Endothelial cell of umbilical vein (primary cell): ENCODE results near the gene GLI3. TPM values are rescaled to one million over a fixed set of nuclear protein-coding genes. Genes with fewer than 3 reads are reported as not detected.

Source experiments
- BruUV-seq: library from RNA; stranded (reverse); fragments of 400-500 nt; replicated peaks from 2 replicates; lab custom pipeline; 2021; lab: Mats Ljungman, UMichigan
- CTCF ChIA-PET: fragments of 300-600, 350-600 bp; sonication (Branson Sonifier 250); formaldehyde crosslinking; loops from one replicate; lab custom pipeline; 2021; ENCODE audit warnings: antibody characterized with exemption, inconsistent platforms; lab: Charles Lee
- POLR2A ChIA-PET: fragments of 300-600, 350-600 bp; sonication (Branson Sonifier 250); formaldehyde crosslinking; loops from one replicate; lab custom pipeline; 2021; ENCODE audit warnings: antibody characterized with exemption, inconsistent platforms; lab: Charles Lee
- DNase-seq: peaks from one replicate; pipeline ENCODE4 v3.0.0-alpha.2; 2011; ENCODE audit warnings: low read depth, low spot score
- FAIRE-seq: peaks from 2 replicates; lab custom pipeline; 2011; peaks lifted over from hg19 to GRCh38; lab: Jason Lieb, UNC
- H2AFZ ChIP-seq: 2 replicates; pipeline ENCODE4 v1.6.0; 2012; ENCODE audit warnings: low read depth, low read length, control low read depth, inconsistent platforms
- H3K27ac ChIP-seq: 2 replicates; pipeline ENCODE4 v1.5.1; 2011; ENCODE audit warnings: low read depth, mild to moderate bottlenecking, control low read depth, low read length, moderate library complexity; ENCODE audit not compliant: insufficient read depth
- H3K27me3 ChIP-seq, 2 experiments: 2 replicates each; pipeline versions ENCODE4 v1.6.0 to v1.6.1; 2011; ENCODE audit warnings: low read length in 2 of 2, mixed read lengths in 1 of 2; ENCODE audit not compliant: control insufficient read depth in 2 of 2, insufficient read depth in 2 of 2
- H3K36me3 ChIP-seq, 2 experiments: 2 replicates in 1 of 2; 3 replicates in 1 of 2; pipeline ENCODE4 v1.5.1; 2011; ENCODE audit warnings: low read length in 2 of 2, mild to moderate bottlenecking in 1 of 2, moderate library complexity in 1 of 2; ENCODE audit not compliant: control insufficient read depth in 2 of 2, insufficient read depth in 2 of 2; ENCODE audit errors: extremely low read depth in 1 of 2
- H3K4me1 ChIP-seq: 3 replicates; pipeline ENCODE4 v1.5.1; 2011; ENCODE audit warnings: mild to moderate bottlenecking, low read length; ENCODE audit not compliant: control insufficient read depth, insufficient read depth; ENCODE audit errors: extremely low read depth
- H3K4me2 ChIP-seq: 2 replicates; pipeline ENCODE4 v1.6.1; 2011; ENCODE audit warnings: low read length, control low read depth, mixed read lengths; ENCODE audit not compliant: insufficient read depth
- H3K4me3 ChIP-seq, 3 experiments: fragments of 200-600 bp in 1 of 3; sonication (generic), shearing (Covaris generic) in 1 of 3; replicated peaks in 1 of 3; 2 replicates each; pipeline ENCODE4 v1.5.1; 2011 to 2016; ENCODE audit warnings: control low read depth in 3 of 3, low read length in 3 of 3, mild to moderate bottlenecking in 2 of 3, inconsistent platforms in 1 of 3, low read depth in 1 of 3, moderate library complexity in 1 of 3; ENCODE audit not compliant: insufficient read depth in 1 of 3
- H3K79me2 ChIP-seq: 2 replicates; pipeline ENCODE4 v1.6.0; 2012; ENCODE audit warnings: low read length, inconsistent platforms; ENCODE audit not compliant: control insufficient read depth, insufficient read depth
- H3K9ac ChIP-seq: replicated peaks from 2 replicates; pipeline ENCODE3; 2011; ENCODE audit warnings: low read length, control low read depth; ENCODE audit not compliant: insufficient read depth; ENCODE audit errors: extremely low read depth
- H3K9me1 ChIP-seq: replicated peaks from 3 replicates; pipeline ENCODE4 v1.6.0; 2011; ENCODE audit warnings: mild to moderate bottlenecking, low read length; ENCODE audit not compliant: control insufficient read depth, insufficient read depth; ENCODE audit errors: extremely low read depth
- H3K9me3 ChIP-seq: replicated peaks from 2 replicates; pipeline ENCODE4 v1.5.1; 2012; ENCODE audit warnings: low read length, inconsistent platforms; ENCODE audit not compliant: control insufficient read depth, insufficient read depth
- H4K20me1 ChIP-seq: replicated peaks from 2 replicates; pipeline ENCODE3; 2011; ENCODE audit warnings: mild to moderate bottlenecking, low read length; ENCODE audit not compliant: control insufficient read depth, insufficient read depth; ENCODE audit errors: extremely low read depth
- EZH2 ChIP-seq: IDR thresholded peaks from 2 replicates; pipeline ENCODE4 v1.6.1; 2012; ENCODE audit warnings: borderline replicate concordance, low read depth, mild to moderate bottlenecking, moderate library complexity, low read length, inconsistent platforms; ENCODE audit not compliant: severe bottlenecking
- FOS ChIP-seq: IDR thresholded peaks from 2 replicates; pipeline ENCODE4 v1.6.1; 2011; ENCODE audit warnings: mild to moderate bottlenecking, low read length, moderate library complexity, borderline replicate concordance; ENCODE audit not compliant: insufficient read depth
- GATA2 ChIP-seq: IDR thresholded peaks from 2 replicates; pipeline ENCODE4 v1.7.0; 2011; ENCODE audit warnings: low read depth, mild to moderate bottlenecking, moderate library complexity, mixed read lengths, low read length; ENCODE audit not compliant: insufficient read length, insufficient read depth
- JUN ChIP-seq: IDR thresholded peaks from 2 replicates; pipeline ENCODE4 v1.6.1; 2011; ENCODE audit warnings: borderline replicate concordance, low read depth; ENCODE audit not compliant: insufficient read length, insufficient read depth
- MYC ChIP-seq: IDR thresholded peaks from one replicate; pipeline ENCODE4 v1.6.1; 2011; ENCODE audit warnings: mild to moderate bottlenecking, low read depth, low read length
- POLR2A ChIP-seq: IDR thresholded peaks from 2 replicates; pipeline ENCODE4 v1.6.1; 2012; ENCODE audit warnings: low read depth, mild to moderate bottlenecking, control low read depth, low read length
- POLR2AphosphoS5 ChIP-seq: IDR thresholded peaks from 2 replicates; pipeline ENCODE4 v1.6.1; 2012; ENCODE audit warnings: low read depth, mild to moderate bottlenecking, control low read depth, low read length, moderate library complexity; ENCODE audit not compliant: insufficient read depth
- dilution Hi-C: fragments of 300-500 bp; cut with MboI; formaldehyde crosslinking; loops from one replicate; pipeline ENCODE4 v1.15.0; 2019; ENCODE audit warnings: low sequenced_read_pairs; ENCODE audit not compliant: extremely low pct_ligation_motif_present
- intact Hi-C: fragments of 100-400 bp; cut with micrococcal nuclease; formaldehyde crosslinking; loops from one replicate; pipeline ENCODE4 v1.10.0; 2022
- polyA plus RNA-seq, 4 experiments: library from polyadenylated mRNA; depleted of rRNA in 3 of 4; stranded (reverse) in 3 of 4; unstranded in 1 of 4; fragments of >200 nt; gene quantifications; 2 replicates each; pipeline versions ENCODE4 v1.2.1 to v1.2.3, GENCODE V29; 2011 to 2012; ENCODE audit warnings: missing spikeins in 1 of 4
- total RNA-seq: library from RNA; stranded (reverse); gene quantifications from 2 replicates; pipeline ENCODE4 v1.2.3, GENCODE V29; 2021
- TF ChIP-seq, protein P1 (sequence below): IDR thresholded peaks from 2 replicates; pipeline ENCODE4 v1.6.1; 2011; ENCODE audit not compliant: insufficient read depth, insufficient read length
- TF ChIP-seq, protein P2 (sequence below), 2 donors: IDR thresholded peaks; 1 replicate in 1 of 2; 2 replicates in 1 of 2; pipeline ENCODE4 v1.5.1; 2011; ENCODE audit warnings: low read length in 2 of 2, mild to moderate bottlenecking in 2 of 2, moderate library complexity in 2 of 2, control low read depth in 1 of 2, inconsistent platforms in 1 of 2, low read depth in 1 of 2; ENCODE audit not compliant: insufficient read depth in 1 of 2; ENCODE audit errors: extremely low read depth in 1 of 2

Gene GLI3
- total and polyA plus RNA-seq, 2 donors (not counting 3 experiments of a cell fraction or from before 2014, with no cell fraction given), result 6.0 to 24.9 TPM

DNA sequence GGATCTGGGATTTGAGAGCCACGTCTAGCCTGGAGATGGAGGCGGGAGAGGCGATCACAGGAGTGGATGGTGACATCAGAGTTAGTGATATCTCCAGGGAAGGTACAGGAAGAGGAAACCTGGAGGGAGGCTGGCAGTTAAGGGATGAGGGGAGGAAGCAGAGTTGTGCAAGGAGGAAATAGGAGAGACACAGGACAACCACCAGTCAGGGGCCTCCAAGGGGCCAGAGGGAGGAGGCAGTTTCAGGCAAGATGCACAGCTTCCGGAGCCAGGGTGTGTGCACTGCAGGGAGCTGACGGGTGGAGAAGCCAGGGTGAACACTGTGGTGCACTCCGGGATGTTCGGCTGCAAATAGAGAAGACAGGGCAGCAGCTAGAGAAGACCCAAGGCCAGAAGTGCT lies 141.2 kb downstream of the GLI3 start:
- no peak overlapping the region for H3K27ac ChIP-seq
- CTCF ChIA-PET, result no interaction called here
- no peaks in the 10 kb centered on the region for H3K79me2 ChIP-seq
- no peak overlapping the region for H3K4me2 ChIP-seq
- peaks cover 0 to 2% of the 10 kb centered on the region in 2 experiments for H3K36me3 ChIP-seq
- no peak overlapping the region for H3K4me3 ChIP-seq
- dilution Hi-C loops (no loop called here), intact Hi-C loops (no loop called here)
- POLR2A ChIA-PET, result no interaction called here
- no peak overlapping the region for H2AFZ ChIP-seq
- FAIRE-seq (no peak), DNase-seq (no peak)
- H3K9me1 ChIP-seq, result no peaks in the 10 kb centered on the region
- H3K4me1 ChIP-seq, result no peaks in the 10 kb centered on the region
- no peaks in the 10 kb centered on the region for H4K20me1 ChIP-seq
- BruUV-seq, result no TSS peak
- TF ChIP-seq MYC (no peak), FOS (no peak), JUN (no peak), EZH2 (no peak), POLR2A (no peak), POLR2AphosphoS5 (no peak), GATA2 (no peak)
- TF ChIP-seq, protein P1, sequence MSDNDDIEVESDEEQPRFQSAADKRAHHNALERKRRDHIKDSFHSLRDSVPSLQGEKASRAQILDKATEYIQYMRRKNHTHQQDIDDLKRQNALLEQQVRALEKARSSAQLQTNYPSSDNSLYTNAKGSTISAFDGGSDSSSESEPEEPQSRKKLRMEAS, result no peak
- TF ChIP-seq, protein P2, sequence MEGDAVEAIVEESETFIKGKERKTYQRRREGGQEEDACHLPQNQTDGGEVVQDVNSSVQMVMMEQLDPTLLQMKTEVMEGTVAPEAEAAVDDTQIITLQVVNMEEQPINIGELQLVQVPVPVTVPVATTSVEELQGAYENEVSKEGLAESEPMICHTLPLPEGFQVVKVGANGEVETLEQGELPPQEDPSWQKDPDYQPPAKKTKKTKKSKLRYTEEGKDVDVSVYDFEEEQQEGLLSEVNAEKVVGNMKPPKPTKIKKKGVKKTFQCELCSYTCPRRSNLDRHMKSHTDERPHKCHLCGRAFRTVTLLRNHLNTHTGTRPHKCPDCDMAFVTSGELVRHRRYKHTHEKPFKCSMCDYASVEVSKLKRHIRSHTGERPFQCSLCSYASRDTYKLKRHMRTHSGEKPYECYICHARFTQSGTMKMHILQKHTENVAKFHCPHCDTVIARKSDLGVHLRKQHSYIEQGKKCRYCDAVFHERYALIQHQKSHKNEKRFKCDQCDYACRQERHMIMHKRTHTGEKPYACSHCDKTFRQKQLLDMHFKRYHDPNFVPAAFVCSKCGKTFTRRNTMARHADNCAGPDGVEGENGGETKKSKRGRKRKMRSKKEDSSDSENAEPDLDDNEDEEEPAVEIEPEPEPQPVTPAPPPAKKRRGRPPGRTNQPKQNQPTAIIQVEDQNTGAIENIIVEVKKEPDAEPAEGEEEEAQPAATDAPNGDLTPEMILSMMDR (IDR thresholded peaks at IDR 0.05; ENCODE audit: extremely low read depth in 1 of 2, insufficient read depth in 1 of 2, low read depth in 1 of 2, low read length in 2 of 2), result no peak
- no peaks in the 10 kb centered on the region for H3K9me3 ChIP-seq
- H3K27me3 ChIP-seq, result no peaks in the 10 kb centered on the region
- no peak overlapping the region for H3K9ac ChIP-seq
